ENCODE data around the gene SMCO3.
A peak's percentile ranks its signal among the peaks of the same experiment; 100 is the strongest.

Gene SMCO3

DNA sequence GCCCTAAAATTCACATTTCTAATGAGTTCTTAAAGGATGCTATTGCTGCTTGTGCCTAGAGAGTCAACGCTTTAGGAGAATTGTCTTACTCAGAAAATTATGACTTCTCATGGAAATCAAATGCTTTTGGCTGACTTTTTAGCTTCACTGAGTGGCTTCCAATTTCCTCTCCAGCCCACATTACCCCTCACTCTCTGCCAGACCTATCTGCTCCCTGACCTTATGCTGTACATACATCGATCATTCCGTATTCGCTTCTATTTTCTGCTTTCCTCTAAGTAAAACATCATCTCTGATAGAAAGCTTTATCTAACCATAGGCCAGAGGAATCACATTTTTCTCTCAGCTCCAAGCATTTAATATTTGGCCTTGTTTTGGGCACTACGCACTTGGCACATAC, 12.5 kb upstream of the SMCO3 start:
- DNase-seq = no peak

DNA sequence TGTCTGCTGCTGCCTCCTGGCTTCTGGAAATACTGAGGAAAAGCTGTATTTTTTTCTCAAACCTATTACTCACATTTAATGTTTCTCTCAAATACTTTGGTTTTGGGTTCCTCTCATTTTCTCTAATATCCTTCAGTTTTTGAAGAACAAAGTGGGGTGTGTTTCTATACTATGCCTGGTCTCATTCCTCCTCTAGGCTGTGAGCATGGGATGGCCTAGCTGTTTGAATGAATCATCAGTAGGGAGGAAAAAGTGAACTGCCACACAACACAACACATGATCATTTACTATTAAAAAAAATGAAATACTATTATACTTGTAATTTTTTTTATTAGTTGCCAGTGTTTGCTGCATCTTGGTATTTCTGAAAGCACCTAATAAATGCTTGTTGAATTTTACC, 11.3 kb upstream of the SMCO3 start:
- DNase-seq = no peak

DNA sequence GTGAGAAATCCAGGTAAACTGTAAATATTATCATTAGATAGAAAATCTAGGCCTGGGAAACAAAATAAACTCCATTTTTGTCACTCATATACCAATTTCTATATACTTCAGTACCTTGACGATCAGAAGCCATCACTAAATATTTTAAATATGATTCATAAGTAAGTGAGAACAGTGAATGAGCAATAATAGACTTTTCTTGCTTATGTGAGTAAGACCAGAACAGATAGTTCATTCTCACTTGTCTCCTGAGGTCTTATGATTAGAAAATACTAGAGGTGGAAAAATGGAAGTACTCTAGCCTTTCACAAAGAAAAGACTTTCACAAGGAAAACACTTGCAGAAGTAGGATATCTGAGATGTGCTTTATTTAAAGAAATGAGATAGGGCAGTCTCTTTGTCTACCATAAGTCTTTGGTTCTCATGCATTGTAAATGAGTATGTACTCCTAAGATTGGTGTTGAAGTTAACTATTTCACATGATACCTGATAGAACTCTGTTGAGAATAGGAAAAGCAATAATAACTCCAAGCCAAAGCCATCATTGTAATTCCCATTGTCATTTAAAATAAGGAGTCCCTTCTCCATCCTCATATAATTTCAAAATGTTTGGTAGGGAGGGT, 10.1 kb upstream of the SMCO3 start:
- no peak for DNase-seq

DNA sequence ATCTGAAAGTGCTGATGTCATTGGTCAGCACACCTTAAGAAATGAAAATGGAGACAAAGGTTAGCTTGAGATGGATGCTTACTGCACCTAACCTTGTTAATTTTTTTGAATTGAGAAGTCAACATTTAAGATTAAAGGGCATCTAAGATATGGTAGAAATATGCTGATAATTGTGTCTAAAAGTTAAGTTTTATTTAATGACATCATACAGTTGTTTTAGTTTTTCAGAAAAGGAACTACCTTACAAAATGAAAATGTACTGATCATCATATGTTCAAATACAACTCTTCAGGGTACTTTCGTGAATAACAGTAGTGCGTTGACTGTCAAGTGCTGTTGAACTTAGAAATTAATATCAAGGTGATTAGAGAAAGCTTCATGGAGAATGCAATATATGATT, 2.5 kb downstream of the SMCO3 start:
- DNase-seq = no peak

GRCh38 chr12:14810953-14811483, 3.0 kb downstream of the SMCO3 start:
- peak in 1 of 2 experiments; percentile 33 for DNase-seq

- DNase-seq = no peak
These were observed 3.6 kb downstream of the SMCO3 start for GRCh38 chr12:14810167-14810952.

DNA sequence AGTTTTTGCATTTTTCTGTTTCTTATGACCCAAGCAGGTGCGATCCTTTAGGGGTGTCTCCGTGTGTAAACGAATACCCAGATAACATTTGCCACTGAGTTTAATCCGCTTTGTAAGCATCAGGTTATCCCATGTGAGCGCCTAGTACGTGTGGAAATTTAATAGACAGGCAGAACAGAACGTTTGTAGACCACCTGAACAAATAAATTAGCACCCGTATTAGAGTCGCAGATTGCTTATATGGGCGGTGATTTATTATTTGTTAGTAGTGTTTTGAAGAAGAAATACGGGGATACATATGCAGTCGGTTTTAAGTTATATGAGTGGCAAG, 10.2 kb downstream of the SMCO3 start:
- DNase-seq = no peak

GRCh38 chr12:14803011-14803829, 10.8 kb downstream of the SMCO3 start, which contains the start of the genes C12orf60 and WBP11:
TSS of gene C12orf60 (plus strand) at chr12:14803670. CDS start at chr12:14822936, 19,266 bp downstream.
TSS of gene WBP11 (minus strand) at chr12:14803478. CDS start at chr12:14801383, 2,095 bp downstream.
- peak; percentile 97 to 99 for DNase-seq

- no peak for DNase-seq
These were observed 11.3 kb downstream of the SMCO3 start for GRCh38 chr12:14802721-14803010.

DNA sequence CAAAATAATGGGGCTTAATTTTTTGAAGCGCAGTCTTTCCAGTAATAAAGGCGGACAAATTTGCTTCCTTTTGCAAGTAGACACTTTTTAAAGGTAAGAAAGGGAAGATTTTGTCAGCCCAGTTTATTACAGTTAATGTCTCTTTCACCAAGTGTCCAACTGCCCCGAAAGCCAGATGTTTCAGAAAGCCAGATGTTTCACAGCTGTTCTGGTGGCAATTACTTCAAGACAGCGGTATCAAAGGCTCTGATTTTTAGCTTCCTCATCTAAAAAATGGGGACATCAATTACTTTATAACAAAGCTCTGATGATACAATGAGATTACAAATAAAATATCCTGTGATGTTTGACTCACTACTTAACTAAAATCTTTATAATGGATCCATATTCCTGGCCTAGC, 11.7 kb downstream of the SMCO3 start:
- DNase-seq = no peak

- no peak for DNase-seq
These were observed 18.9 kb downstream of the SMCO3 start for GRCh38 chr12:14795028-14795448.

DNA sequence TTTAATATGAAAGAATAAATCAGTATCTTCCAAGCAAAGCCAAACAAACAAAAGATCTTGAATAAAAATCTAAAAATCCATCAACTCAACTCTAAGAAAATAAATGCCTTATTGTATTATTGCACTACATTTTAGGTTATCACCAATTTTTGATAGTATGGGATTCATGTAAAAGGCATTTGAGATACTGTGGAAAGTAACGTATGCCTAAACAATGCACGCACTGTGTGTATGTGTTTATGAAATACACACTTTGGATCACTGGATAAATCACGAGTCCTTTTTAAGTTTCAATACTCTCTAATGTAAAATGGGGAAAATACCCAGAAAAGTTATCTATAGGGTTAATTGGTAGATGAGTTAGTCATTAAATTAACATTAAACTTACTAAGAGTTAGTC, 28.4 kb downstream of the SMCO3 start:
- DNase-seq = no peak

- DNase-seq = no peak
These were observed 29.5 kb downstream of the SMCO3 start for GRCh38 chr12:14784471-14784870.

- DNase-seq = no peak
These were observed 31.2 kb downstream of the SMCO3 start for GRCh38 chr12:14782756-14783155.

GRCh38 chr12:14781563-14781962, 32.4 kb downstream of the SMCO3 start:
- DNase-seq = no peak

GRCh38 chr12:14780859-14781258, 33.1 kb downstream of the SMCO3 start:
- no peak for DNase-seq

DNA sequence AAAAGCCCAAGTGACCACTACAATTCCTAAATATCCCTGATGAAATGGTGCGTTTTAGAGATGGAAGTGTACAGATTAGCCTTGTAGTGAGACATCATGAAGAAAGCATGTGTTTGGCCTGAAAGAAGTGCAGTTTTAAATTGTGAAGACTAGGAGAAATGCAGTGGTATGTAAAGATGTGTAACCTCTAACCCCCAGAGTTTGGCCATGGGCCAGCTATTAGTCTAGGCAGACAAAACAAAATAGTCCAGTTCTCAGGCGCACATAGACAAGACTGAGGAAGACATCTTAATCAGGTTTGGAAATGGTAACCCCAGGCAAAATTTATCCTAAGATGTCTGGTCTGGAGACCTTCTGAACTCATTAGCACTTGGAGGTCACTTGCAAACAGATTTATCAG, 34.1 kb downstream of the SMCO3 start:
- no peak for DNase-seq

- no peak for DNase-seq
These were observed 36.7 kb downstream of the SMCO3 start for GRCh38 chr12:14777271-14777670.

DNA sequence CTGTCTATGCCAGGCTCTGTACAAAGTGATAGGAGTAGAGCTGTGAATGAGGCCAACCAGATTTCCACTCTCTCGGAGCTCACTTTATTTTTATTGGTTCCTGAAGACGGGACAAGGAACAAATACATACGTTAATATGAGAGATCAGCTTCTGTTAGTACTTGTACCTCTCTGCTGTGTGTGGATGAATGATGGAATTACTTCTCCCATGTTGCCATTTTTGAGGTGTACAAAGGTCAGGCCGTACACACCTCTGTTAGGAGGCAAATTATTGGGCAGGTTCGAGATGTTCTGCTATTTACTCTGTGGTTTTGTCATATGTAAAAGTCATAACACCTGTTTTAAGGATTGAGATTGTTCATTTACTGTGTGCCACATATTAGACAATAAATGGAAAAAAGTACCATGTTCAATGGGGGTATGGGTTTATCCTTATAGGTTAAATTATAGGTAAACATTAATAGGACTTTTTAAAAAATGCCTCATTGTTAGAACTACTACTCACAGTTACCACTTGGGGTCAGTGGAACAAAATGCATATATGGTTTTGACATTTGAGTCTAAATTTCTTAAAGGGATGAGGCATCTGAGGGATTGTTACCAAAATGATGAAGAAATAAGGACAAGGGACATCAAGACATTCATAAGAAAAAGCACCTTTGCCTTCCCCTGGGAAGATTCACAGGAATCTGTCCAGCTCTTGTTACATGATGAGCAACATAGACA, 37.6 kb downstream of the SMCO3 start:
- DNase-seq = no peak

- DNase-seq = no peak
These were observed 38.4 kb downstream of the SMCO3 start for GRCh38 chr12:14775636-14775980.

GRCh38 chr12:14774906-14775635, 38.9 kb downstream of the SMCO3 start:
- no peak for DNase-seq

Data from NCI-H524 (cell line).